PFSK-1 (cell line): ENCODE results near the gene UBA1.

Experiments used
- FOXP2 ChIP-seq: optimal IDR thresholded peaks from 2 replicates; pipeline ENCODE3; 2011; ENCODE audit warnings: borderline replicate concordance, control low read depth, inconsistent platforms; ENCODE audit not compliant: insufficient read depth; ENCODE audit errors: extremely low read length, extremely low read depth
- POLR2AphosphoS5 ChIP-seq: IDR thresholded peaks from 2 replicates; pipeline ENCODE4 v1.6.1; 2012; ENCODE audit warnings: low read depth, mild to moderate bottlenecking, control low read depth, low read length, moderate library complexity
- SIN3A ChIP-seq: IDR thresholded peaks from 2 replicates; pipeline ENCODE4 v1.6.1; 2012; ENCODE audit warnings: mild to moderate bottlenecking, low read length, moderate library complexity, borderline replicate concordance; ENCODE audit not compliant: insufficient read depth
- TAF1 ChIP-seq: IDR thresholded peaks from 2 replicates; pipeline ENCODE4 v1.6.1; 2012; ENCODE audit warnings: low read length, control low read depth, borderline replicate concordance; ENCODE audit not compliant: insufficient read depth
- TF ChIP-seq, protein P1 (sequence below), 2 experiments: IDR thresholded peaks; 2 replicates each; pipeline versions ENCODE4 v1.6.1 to v1.8.0; 2011 to 2012; ENCODE audit warnings: low read depth in 2 of 2, low read length in 2 of 2, control low read depth in 1 of 2, inconsistent platforms in 1 of 2, mild to moderate bottlenecking in 1 of 2, moderate library complexity in 1 of 2; ENCODE audit not compliant: insufficient read depth in 1 of 2

UBA1 gene

GRCh38 chrX:47182106-47182700 lies 11.4 kb upstream of the UBA1 start:
- no peak for TF ChIP-seq TAF1
- no peak for TF ChIP-seq POLR2AphosphoS5
- TF ChIP-seq, protein P1, sequence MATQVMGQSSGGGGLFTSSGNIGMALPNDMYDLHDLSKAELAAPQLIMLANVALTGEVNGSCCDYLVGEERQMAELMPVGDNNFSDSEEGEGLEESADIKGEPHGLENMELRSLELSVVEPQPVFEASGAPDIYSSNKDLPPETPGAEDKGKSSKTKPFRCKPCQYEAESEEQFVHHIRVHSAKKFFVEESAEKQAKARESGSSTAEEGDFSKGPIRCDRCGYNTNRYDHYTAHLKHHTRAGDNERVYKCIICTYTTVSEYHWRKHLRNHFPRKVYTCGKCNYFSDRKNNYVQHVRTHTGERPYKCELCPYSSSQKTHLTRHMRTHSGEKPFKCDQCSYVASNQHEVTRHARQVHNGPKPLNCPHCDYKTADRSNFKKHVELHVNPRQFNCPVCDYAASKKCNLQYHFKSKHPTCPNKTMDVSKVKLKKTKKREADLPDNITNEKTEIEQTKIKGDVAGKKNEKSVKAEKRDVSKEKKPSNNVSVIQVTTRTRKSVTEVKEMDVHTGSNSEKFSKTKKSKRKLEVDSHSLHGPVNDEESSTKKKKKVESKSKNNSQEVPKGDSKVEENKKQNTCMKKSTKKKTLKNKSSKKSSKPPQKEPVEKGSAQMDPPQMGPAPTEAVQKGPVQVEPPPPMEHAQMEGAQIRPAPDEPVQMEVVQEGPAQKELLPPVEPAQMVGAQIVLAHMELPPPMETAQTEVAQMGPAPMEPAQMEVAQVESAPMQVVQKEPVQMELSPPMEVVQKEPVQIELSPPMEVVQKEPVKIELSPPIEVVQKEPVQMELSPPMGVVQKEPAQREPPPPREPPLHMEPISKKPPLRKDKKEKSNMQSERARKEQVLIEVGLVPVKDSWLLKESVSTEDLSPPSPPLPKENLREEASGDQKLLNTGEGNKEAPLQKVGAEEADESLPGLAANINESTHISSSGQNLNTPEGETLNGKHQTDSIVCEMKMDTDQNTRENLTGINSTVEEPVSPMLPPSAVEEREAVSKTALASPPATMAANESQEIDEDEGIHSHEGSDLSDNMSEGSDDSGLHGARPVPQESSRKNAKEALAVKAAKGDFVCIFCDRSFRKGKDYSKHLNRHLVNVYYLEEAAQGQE (IDR thresholded peaks at IDR 0.05; ENCODE audit: insufficient read depth in 1 of 2, low read depth in 2 of 2, low read length in 2 of 2) = no peak
- TF ChIP-seq SIN3A = no peak
- TF ChIP-seq FOXP2 = no peak

DNA sequence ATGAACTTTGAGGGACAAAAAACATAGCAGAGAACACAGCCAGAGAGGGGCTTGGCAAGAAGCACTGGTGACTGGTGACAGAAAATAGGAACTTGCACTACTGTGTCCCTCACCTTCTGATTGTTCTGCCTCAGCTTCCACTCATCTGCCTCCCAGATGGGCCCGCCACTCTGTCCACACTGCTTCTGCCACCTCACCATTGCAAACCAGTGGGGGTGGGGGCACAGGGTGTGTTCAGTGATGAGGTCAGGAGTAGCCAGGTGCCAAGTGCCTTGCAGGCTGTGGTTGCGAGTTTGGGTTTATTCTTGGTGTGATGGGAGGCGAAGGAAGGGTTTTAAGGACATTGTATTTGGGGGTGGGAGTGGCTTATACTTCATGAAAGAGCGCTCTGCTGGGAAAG lies 9.1 kb upstream of the UBA1 start:
- no peak for TF ChIP-seq SIN3A
- TF ChIP-seq, protein P1 (IDR thresholded peaks at IDR 0.05; ENCODE audit: insufficient read depth in 1 of 2, low read depth in 2 of 2, low read length in 2 of 2) = no peak
- no peak for TF ChIP-seq TAF1
- no peak for TF ChIP-seq POLR2AphosphoS5
- no peak for TF ChIP-seq FOXP2

DNA sequence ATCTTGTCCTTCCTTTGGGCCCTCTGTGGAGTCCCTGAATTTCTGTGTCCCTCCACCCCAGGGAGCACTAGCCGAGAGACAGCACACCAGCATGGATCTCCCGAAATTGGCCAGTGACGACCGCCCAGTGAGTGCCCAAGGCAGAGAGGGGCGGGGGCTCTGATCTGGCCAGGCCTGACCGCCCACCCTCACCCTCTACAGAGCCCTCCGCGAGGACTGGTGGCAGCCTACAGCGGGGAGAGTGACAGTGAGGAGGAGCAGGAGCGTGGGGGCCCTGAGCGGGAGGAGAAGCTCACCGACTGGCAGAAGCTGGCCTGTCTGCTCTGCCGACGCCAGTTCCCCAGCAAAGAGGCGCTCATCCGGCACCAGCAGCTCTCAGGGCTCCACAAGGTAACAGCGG lies 8.4 kb upstream of the UBA1 start:
- TF ChIP-seq, protein P1 (IDR thresholded peaks at IDR 0.05; ENCODE audit: insufficient read depth in 1 of 2, low read depth in 2 of 2, low read length in 2 of 2) = no peak
- TF ChIP-seq FOXP2 = no peak
- TF ChIP-seq TAF1 = no peak
- TF ChIP-seq POLR2AphosphoS5 = no peak
- TF ChIP-seq SIN3A = no peak

DNA sequence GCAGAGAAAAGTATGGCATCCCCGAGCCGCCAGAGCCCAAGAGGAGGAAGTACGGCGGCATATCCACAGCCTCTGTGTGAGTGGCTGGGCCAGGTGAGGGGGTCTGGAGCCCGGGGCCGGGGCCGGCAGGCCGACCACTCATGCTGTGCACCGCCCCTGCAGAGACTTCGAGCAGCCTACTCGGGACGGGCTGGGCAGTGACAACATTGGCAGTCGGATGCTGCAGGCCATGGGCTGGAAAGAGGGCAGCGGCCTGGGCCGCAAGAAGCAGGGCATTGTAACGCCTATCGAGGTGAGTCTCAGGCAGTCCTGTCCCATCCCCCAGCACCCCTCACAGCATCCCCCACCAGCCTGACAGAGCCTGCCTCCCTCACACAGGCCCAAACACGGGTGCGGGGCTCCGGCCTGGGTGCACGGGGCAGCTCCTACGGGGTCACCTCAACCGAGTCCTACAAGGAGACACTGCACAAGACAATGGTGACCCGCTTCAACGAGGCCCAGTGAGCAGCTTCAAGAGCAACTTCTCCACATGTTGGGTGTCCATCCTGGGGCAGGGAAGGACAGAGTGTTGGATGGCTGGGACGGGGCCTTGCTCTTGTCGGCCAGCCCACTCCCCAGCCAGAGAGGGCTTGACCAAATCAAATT lies 7.4 kb upstream of the UBA1 start:
- TF ChIP-seq TAF1 (no peak), SIN3A (no peak), FOXP2 (no peak), POLR2AphosphoS5 (no peak)
- TF ChIP-seq, protein P1 (IDR thresholded peaks at IDR 0.05; ENCODE audit: insufficient read depth in 1 of 2, low read depth in 2 of 2, low read length in 2 of 2) = no peak
